ENCODE data around the gene SOX11. TPM values are rescaled to one million over a fixed set of nuclear protein-coding genes. Genes with fewer than 3 reads are reported as not detected.

Gene SOX11
- total RNA-seq, 3 donors from 2014 or later, result 0.12 to 9.5 (median 0.14) TPM

GRCh38 chr2:5713101-5713500 lies 20.9 kb downstream of the SOX11 start:
- Histone ChIP-seq H3K9me3 (peaks cover 11% of the 10 kb centered on the region), H3K36me3 (ENCODE audit: low read depth) (no peaks in the 10 kb centered on the region), H3K4me1 (ENCODE audit: low read depth) (no peaks in the 10 kb centered on the region), H3K4me3 (no peak overlapping the region)
- no peak for ATAC-seq
- intact Hi-C loops (cut with DNase I, micrococcal nuclease), result no loop called here
- TF ChIP-seq CTCF (IDR thresholded peaks at IDR 0.05), result no peak
- no peak for DNase-seq

GRCh38 chr2:5719629-5720334 lies 27.6 kb downstream of the SOX11 start:
- Histone ChIP-seq H3K36me3 (ENCODE audit: low read depth) (no peaks in the 10 kb centered on the region), H3K9me3 (peaks cover 18% of the 10 kb centered on the region), H3K4me1 (ENCODE audit: low read depth) (no peaks in the 10 kb centered on the region), H3K4me3 (no peak overlapping the region)
- TF ChIP-seq CTCF (IDR thresholded peaks at IDR 0.05), result no peak
- no peak for DNase-seq
- intact Hi-C loops (cut with DNase I, micrococcal nuclease), result no loop called here
- ATAC-seq, result no peak

GRCh38 chr2:5720426-5720825 lies 28.2 kb downstream of the SOX11 start:
- Histone ChIP-seq H3K36me3 (ENCODE audit: low read depth) (no peaks in the 10 kb centered on the region), H3K9me3 (peaks cover 18% of the 10 kb centered on the region), H3K4me3 (no peak overlapping the region), H3K4me1 (ENCODE audit: low read depth) (no peaks in the 10 kb centered on the region)
- DNase-seq (no peak), ATAC-seq (no peak)
- intact Hi-C loops (cut with DNase I, micrococcal nuclease), result no loop called here
- TF ChIP-seq CTCF (IDR thresholded peaks at IDR 0.05), result no peak

- intact Hi-C loops (cut with DNase I, micrococcal nuclease), result no loop called here
- TF ChIP-seq CTCF (IDR thresholded peaks at IDR 0.05), result no peak
- ATAC-seq, result no peak
- Histone ChIP-seq H3K4me1 (ENCODE audit: low read depth) (no peaks in the 10 kb centered on the region), H3K4me3 (no peak overlapping the region), H3K36me3 (ENCODE audit: low read depth) (no peaks in the 10 kb centered on the region), H3K9me3 (peaks cover 20% of the 10 kb centered on the region)
- DNase-seq, result no peak
Observed at GRCh38 chr2:5722236-5722635, 30.1 kb downstream of the SOX11 start.

- TF ChIP-seq CTCF (IDR thresholded peaks at IDR 0.05), result no peak
- H3K4me3 ChIP-seq, result no peak overlapping the region
- no peaks in the 10 kb centered on the region for H3K4me1 ChIP-seq (ENCODE audit: low read depth)
- intact Hi-C loops (cut with DNase I, micrococcal nuclease), result no loop called here
- H3K36me3 ChIP-seq (ENCODE audit: low read depth), result no peaks in the 10 kb centered on the region
- peaks cover 5% of the 10 kb centered on the region for H3K9me3 ChIP-seq
- DNase-seq, result no peak
- no peak for ATAC-seq
Observed at GRCh38 chr2:5723791-5724735, 31.9 kb downstream of the SOX11 start.
